ENCODE measurements around the gene TSSK3.

The TSSK3 gene

GRCh38 chr1:32330558-32331151 is 31.7 kb upstream of the TSSK3 start:
- no peak for TF ChIP-seq CTCF (IDR thresholded peaks at IDR 0.05; ENCODE audit: control insufficient read depth, extremely low read depth, insufficient read depth)
- H3K4me3 ChIP-seq (ENCODE audit: low read depth, low read length), result no peak overlapping the region
- no peak for DNase-seq (ENCODE audit: low read depth)

GRCh38 chr1:32331549-32331948 is 30.8 kb upstream of the TSSK3 start:
- DNase-seq (ENCODE audit: low read depth), result no peak
- H3K4me3 ChIP-seq (ENCODE audit: low read depth, low read length), result no peak overlapping the region
- TF ChIP-seq CTCF (IDR thresholded peaks at IDR 0.05; ENCODE audit: control insufficient read depth, extremely low read depth, insufficient read depth), result no peak

- no peak overlapping the region for H3K4me3 ChIP-seq (ENCODE audit: low read depth, low read length)
- DNase-seq (ENCODE audit: low read depth), result no peak
- no peak for TF ChIP-seq CTCF (IDR thresholded peaks at IDR 0.05; ENCODE audit: control insufficient read depth, extremely low read depth, insufficient read depth)
These were observed 29.9 kb upstream of the TSSK3 start for GRCh38 chr1:32332290-32333079.

GRCh38 chr1:32333251-32333963 is 28.9 kb upstream of the TSSK3 start:
- no peak overlapping the region for H3K4me3 ChIP-seq (ENCODE audit: low read depth, low read length)
- no peak for TF ChIP-seq CTCF (IDR thresholded peaks at IDR 0.05; ENCODE audit: control insufficient read depth, extremely low read depth, insufficient read depth)
- DNase-seq (ENCODE audit: low read depth), result no peak

- peak overlapping the region; percentile 78 for H3K4me3 ChIP-seq (ENCODE audit: low read depth, low read length)
- TF ChIP-seq CTCF (IDR thresholded peaks at IDR 0.05; ENCODE audit: control insufficient read depth, extremely low read depth, insufficient read depth), result no peak
- no peak for DNase-seq (ENCODE audit: low read depth)
These were observed 28.0 kb upstream of the TSSK3 start for GRCh38 chr1:32334274-32334861.

- DNase-seq (ENCODE audit: low read depth), result no peak
- peak; percentile 60 for TF ChIP-seq CTCF (IDR thresholded peaks at IDR 0.05; ENCODE audit: control insufficient read depth, extremely low read depth, insufficient read depth)
- peak overlapping the region; percentile 78 for H3K4me3 ChIP-seq (ENCODE audit: low read depth, low read length)
These were observed 27.3 kb upstream of the TSSK3 start for GRCh38 chr1:32334864-32335534.

Data from LNCaP clone FGC (cell line).